NB4 (cell line): ENCODE data around the gene IQGAP2.

Source experiments
- MAX ChIP-seq: IDR thresholded peaks from 2 replicates; pipeline ENCODE4 v1.6.1; 2011; ENCODE audit warnings: low read depth, low read length
- TF ChIP-seq, protein P1 (sequence below): IDR thresholded peaks from one replicate; pipeline ENCODE4 v1.5.1; 2012; ENCODE audit warnings: low read depth, low read length

DNA sequence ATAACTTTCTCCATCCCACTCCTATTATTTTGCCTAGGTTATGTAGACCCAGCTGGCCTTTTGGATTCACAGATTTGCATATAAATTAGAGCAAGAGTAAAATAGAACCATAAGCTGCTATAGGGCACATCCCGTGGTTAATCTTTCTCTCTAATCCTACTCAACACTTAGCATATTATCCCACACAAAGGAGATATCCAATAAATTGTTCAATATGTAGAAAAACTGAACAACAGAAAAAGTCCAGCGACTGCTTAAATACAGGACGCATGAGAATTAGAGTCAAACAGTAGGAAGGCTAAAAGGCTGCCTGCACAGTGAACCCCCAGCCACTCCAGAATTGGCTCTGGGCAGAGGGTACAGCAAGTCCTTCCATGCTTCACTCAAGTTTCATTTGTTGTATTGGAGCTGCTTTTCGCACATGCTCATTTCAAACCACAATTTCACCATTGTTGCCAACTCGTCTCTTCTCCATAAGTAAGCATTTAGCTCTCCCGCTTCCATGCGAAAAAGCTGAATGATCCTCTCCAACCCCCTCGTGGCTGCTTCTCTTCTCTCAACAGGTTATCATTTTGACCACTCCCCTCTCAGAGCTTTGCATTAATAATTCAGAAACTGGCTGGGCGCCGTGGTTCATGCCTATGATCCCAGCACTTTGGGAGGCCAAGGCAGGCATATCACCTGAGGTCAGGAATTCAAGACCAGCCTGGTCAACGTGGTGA lies 14.1 kb upstream of the IQGAP2 start:
- TF ChIP-seq, protein P1, sequence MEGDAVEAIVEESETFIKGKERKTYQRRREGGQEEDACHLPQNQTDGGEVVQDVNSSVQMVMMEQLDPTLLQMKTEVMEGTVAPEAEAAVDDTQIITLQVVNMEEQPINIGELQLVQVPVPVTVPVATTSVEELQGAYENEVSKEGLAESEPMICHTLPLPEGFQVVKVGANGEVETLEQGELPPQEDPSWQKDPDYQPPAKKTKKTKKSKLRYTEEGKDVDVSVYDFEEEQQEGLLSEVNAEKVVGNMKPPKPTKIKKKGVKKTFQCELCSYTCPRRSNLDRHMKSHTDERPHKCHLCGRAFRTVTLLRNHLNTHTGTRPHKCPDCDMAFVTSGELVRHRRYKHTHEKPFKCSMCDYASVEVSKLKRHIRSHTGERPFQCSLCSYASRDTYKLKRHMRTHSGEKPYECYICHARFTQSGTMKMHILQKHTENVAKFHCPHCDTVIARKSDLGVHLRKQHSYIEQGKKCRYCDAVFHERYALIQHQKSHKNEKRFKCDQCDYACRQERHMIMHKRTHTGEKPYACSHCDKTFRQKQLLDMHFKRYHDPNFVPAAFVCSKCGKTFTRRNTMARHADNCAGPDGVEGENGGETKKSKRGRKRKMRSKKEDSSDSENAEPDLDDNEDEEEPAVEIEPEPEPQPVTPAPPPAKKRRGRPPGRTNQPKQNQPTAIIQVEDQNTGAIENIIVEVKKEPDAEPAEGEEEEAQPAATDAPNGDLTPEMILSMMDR: no peak
- TF ChIP-seq MAX: no peak
